HCT116 (cell line): ENCODE measurements around the gene IQGAP3. TPM values are rescaled to one million over a fixed set of nuclear protein-coding genes. Genes with fewer than 3 reads are reported as not detected.
"Not testable (repeated sequence)": the region's sequence is repeated elsewhere in the genome, so short reads cannot be mapped to it uniquely, and the experiment has no call there.

Experiments
- ATAC-seq: fragments of 200-7000 bp; cut with Tn5 transposase; 2 replicates; pipeline ENCODE4 v1.9.1; 2020; ENCODE audit warnings: mild to moderate bottlenecking, moderate library complexity
- BruUV-seq: library from RNA; stranded (reverse); fragments of 400-500 nt; replicated peaks from 2 replicates; lab custom pipeline; 2021; lab: Mats Ljungman, UMichigan
- CTCF ChIA-PET: fragments of 300-600 bp; sonication (Branson Sonifier 250); formaldehyde crosslinking; loops from one replicate; lab custom pipeline; 2021; ENCODE audit warnings: antibody characterized with exemption; lab: Charles Lee
- POLR2A ChIA-PET: fragments of 300-600, 350-600 bp; sonication (Branson Sonifier 250); formaldehyde crosslinking; loops from one replicate; lab custom pipeline; 2021; ENCODE audit warnings: antibody characterized with exemption; lab: Charles Lee
- RAD21 ChIA-PET, 2 experiments: fragments of 300-600 bp; sonication (Branson Sonifier 250); formaldehyde crosslinking; loops; one replicate each; lab custom pipeline; 2023; ENCODE audit warnings: low total read pairs in 2 of 2; ENCODE audit not compliant: uncharacterized antibody in 2 of 2, unreplicated experiment in 2 of 2, low non-redundant PET in 1 of 2; lab: Charles Lee
- DNase-seq: peaks from one replicate; pipeline ENCODE4 v3.0.0-alpha.2; 2010; ENCODE audit warnings: low read depth, low spot score
- H2AFZ ChIP-seq: fragments of 200-600 bp; shearing (Covaris generic), sonication (generic); 2 replicates; pipeline ENCODE4 v1.6.1; 2017; ENCODE audit warnings: low read depth, mixed run types, mixed read lengths, antibody characterized with exemption, low read length; ENCODE audit not compliant: poor library complexity, severe bottlenecking
- H3K27ac ChIP-seq: 2 replicates; pipeline ENCODE4 v1.5.1; 2012; ENCODE audit warnings: low read depth, low read length
- H3K27me3 ChIP-seq: fragments of 200-600 bp; sonication (generic); 2 replicates; pipeline ENCODE4 v1.6.1; 2016; ENCODE audit warnings: mixed run types, low read length, mixed read lengths; ENCODE audit not compliant: insufficient read depth
- H3K36me3 ChIP-seq, 2 experiments: fragments of 200-500 bp in 1 of 2; fragments of 200-600 bp in 1 of 2; sonication (Bioruptor generic) in 1 of 2; sonication (generic) in 1 of 2; 2 replicates each; pipeline versions ENCODE4 v1.5.1 to v1.6.1; 2014 to 2016; ENCODE audit warnings: low read length in 2 of 2, inconsistent platforms in 1 of 2, mixed read lengths in 1 of 2, mixed run types in 1 of 2; ENCODE audit not compliant: insufficient read depth in 2 of 2, control insufficient read depth in 1 of 2
- H3K4me1 ChIP-seq, 2 experiments: fragments of 200-600 bp in 1 of 2; sonication (generic) in 1 of 2; 2 replicates each; pipeline versions ENCODE4 v1.5.1 to v1.6.1; 2012 to 2017; ENCODE audit warnings: low read length in 2 of 2, inconsistent platforms in 1 of 2, mild to moderate bottlenecking in 1 of 2, mixed read lengths in 1 of 2, mixed run types in 1 of 2, moderate library complexity in 1 of 2; ENCODE audit not compliant: insufficient read depth in 2 of 2, control insufficient read depth in 1 of 2
- H3K4me2 ChIP-seq: fragments of 200-600 bp; sonication (generic); 2 replicates; pipeline ENCODE4 v1.6.1; 2017; ENCODE audit warnings: mixed run types, low read length, mixed read lengths
- H3K4me3 ChIP-seq, 2 experiments: fragments of 200-600 bp in 1 of 2; sonication (generic) in 1 of 2; replicated peaks in 1 of 2; 2 replicates each; pipeline ENCODE4 v1.5.1; 2011 to 2016; ENCODE audit warnings: low read length in 2 of 2, control low read depth in 1 of 2, low read depth in 1 of 2, mild to moderate bottlenecking in 1 of 2, mixed read lengths in 1 of 2, mixed run types in 1 of 2
- H3K79me2 ChIP-seq: fragments of 200-600 bp; sonication (generic); 2 replicates; pipeline ENCODE4 v1.6.1; 2017; ENCODE audit warnings: mild to moderate bottlenecking, mixed run types, low read length, moderate library complexity, mixed read lengths; ENCODE audit not compliant: insufficient read depth
- H3K9ac ChIP-seq: fragments of 200-600 bp; sonication (generic); 2 replicates; pipeline ENCODE4 v1.6.1; 2016; ENCODE audit warnings: low read length, mixed read lengths
- H3K9me2 ChIP-seq: fragments of 200-600 bp; sonication (generic), shearing (Covaris generic); 2 replicates; pipeline ENCODE4 v1.6.1; 2017; ENCODE audit warnings: mixed run types, mild to moderate bottlenecking, moderate library complexity; ENCODE audit not compliant: insufficient read depth
- H3K9me3 ChIP-seq, 2 experiments: fragments of 200-500 bp in 1 of 2; fragments of 200-600 bp in 1 of 2; sonication (Bioruptor generic) in 1 of 2; sonication (generic) in 1 of 2; 2 replicates each; pipeline ENCODE4 v1.6.1; 2014 to 2017; ENCODE audit warnings: low read length in 2 of 2, mixed read lengths in 2 of 2, inconsistent platforms in 1 of 2, low read depth in 1 of 2, mild to moderate bottlenecking in 1 of 2, mixed run types in 1 of 2, moderate library complexity in 1 of 2; ENCODE audit not compliant: control insufficient read depth in 1 of 2, insufficient read depth in 1 of 2
- H4K20me1 ChIP-seq: fragments of 200-600 bp; sonication (generic), shearing (Covaris generic); 2 replicates; pipeline ENCODE4 v1.6.1; 2017; ENCODE audit warnings: mixed run types, mild to moderate bottlenecking, moderate library complexity; ENCODE audit not compliant: insufficient read depth
- CEBPB ChIP-seq: IDR thresholded peaks from 2 replicates; pipeline ENCODE4 v1.6.1; 2012; ENCODE audit warnings: low read depth
- CTCF ChIP-seq, 3 experiments: fragments of 200-600 bp in 1 of 3; sonication (generic) in 1 of 3; IDR thresholded peaks in 2 of 3; conservative IDR thresholded peaks in 1 of 3; 2 replicates each; pipeline ENCODE4 v1.5.1; 2012 to 2017; ENCODE audit warnings: low read depth in 2 of 3, low read length in 2 of 3, antibody characterized with exemption in 1 of 3, borderline replicate concordance in 1 of 3, control low read depth in 1 of 3, mild to moderate bottlenecking in 1 of 3, mixed read lengths in 1 of 3, mixed run types in 1 of 3, moderate library complexity in 1 of 3; ENCODE audit not compliant: insufficient read depth in 1 of 3
- ELF1 ChIP-seq: IDR thresholded peaks from 2 replicates; pipeline ENCODE4 v1.6.1; 2012; ENCODE audit warnings: low read depth, borderline replicate concordance
- FOSL1 ChIP-seq: IDR thresholded peaks from 2 replicates; pipeline ENCODE4 v1.6.1; 2012; ENCODE audit warnings: low read depth
- POLR2AphosphoS5 ChIP-seq: IDR thresholded peaks from 2 replicates; pipeline ENCODE4 v1.6.1; 2011; ENCODE audit warnings: mild to moderate bottlenecking, low read depth, low read length, moderate library complexity
- SIN3A ChIP-seq: IDR thresholded peaks from 2 replicates; pipeline ENCODE4 v1.6.1; 2012; ENCODE audit warnings: low read depth
- SP1 ChIP-seq: IDR thresholded peaks from 2 replicates; pipeline ENCODE4 v1.6.1; 2012; ENCODE audit warnings: low read depth
- SRF ChIP-seq: IDR thresholded peaks from 2 replicates; pipeline ENCODE4 v1.6.1; 2012; ENCODE audit warnings: low read depth
- TCF7L2 ChIP-seq: IDR thresholded peaks from 2 replicates; pipeline ENCODE4 v1.7.0; 2011; ENCODE audit warnings: borderline replicate concordance, inconsistent platforms; ENCODE audit not compliant: insufficient read depth, insufficient read length; ENCODE audit errors: extremely low read depth
- YY1 ChIP-seq: IDR thresholded peaks from 2 replicates; pipeline ENCODE4 v1.6.1; 2011; ENCODE audit warnings: low read length, low read depth, moderate library complexity, mild to moderate bottlenecking; ENCODE audit not compliant: insufficient replicate concordance; ENCODE audit errors: extremely low read depth
- ZFX ChIP-seq: fragments of 450-650 bp; IDR thresholded peaks from 2 replicates; pipeline ENCODE4 v1.6.1; 2017
- ZNF274 ChIP-seq: fragments of 200-500 bp; sonication (Bioruptor generic); IDR thresholded peaks from 2 replicates; pipeline ENCODE4 v1.6.1; 2014; ENCODE audit warnings: mild to moderate bottlenecking, low read depth, low read length, inconsistent platforms
- intact Hi-C: fragments of 100-400 bp; cut with micrococcal nuclease; formaldehyde crosslinking; loops from 2 replicates; pipeline ENCODE4 v1.10.0; 2022
- total RNA-seq: library from RNA; stranded (reverse); gene quantifications from one replicate; pipeline ENCODE4 v1.2.1, GENCODE V29; 2021; ENCODE audit not compliant: unreplicated experiment
- TF ChIP-seq, protein P1 (sequence below): IDR thresholded peaks from 2 replicates; pipeline ENCODE4 v1.6.1; 2012; ENCODE audit warnings: low read depth
- TF ChIP-seq, protein P2 (sequence below): IDR thresholded peaks from 2 replicates; pipeline ENCODE4 v1.6.1; 2012

IQGAP3 gene
- total RNA-seq, 1 experiment from 2014 or later, result 38.8 TPM

GRCh38 chr1:156589546-156589945, 17.2 kb upstream of the IQGAP3 start:
- H3K4me2 ChIP-seq, result no peak overlapping the region
- CTCF ChIA-PET, result no interaction called here
- POLR2A ChIA-PET, result interaction anchor here (0.7 kb wide), 1 partner anchor 116 kb away, joined by 4 read pairs; no protein-coding TSS in a partner anchor
- no peaks in the 10 kb centered on the region for H3K27me3 ChIP-seq
- H3K4me1 ChIP-seq, result peaks cover 11 to 37% of the 10 kb centered on the region in 2 experiments; a peak in 3 of 4 replicates
- no peaks in the 10 kb centered on the region for H4K20me1 ChIP-seq
- H3K27ac ChIP-seq, result no peak overlapping the region
- intact Hi-C loops, result no loop called here
- no peak overlapping the region for H3K9ac ChIP-seq
- TF ChIP-seq POLR2AphosphoS5 (no peak), FOSL1 (no peak), SP1 (no peak), TCF7L2 (no peak), ZNF274 (no peak), CEBPB (no peak), ELF1 (no peak), ZFX (no peak), YY1 (no peak), CTCF (IDR thresholded peaks at IDR 0.05 in 2 of 3, conservative IDR thresholded peaks at IDR 0.05 in 1 of 3; ENCODE audit: borderline replicate concordance in 1 of 3, insufficient read depth in 1 of 3, low read depth in 2 of 3, low read length in 2 of 3) (no peak), SRF (no peak), SIN3A (no peak)
- TF ChIP-seq, protein P1, sequence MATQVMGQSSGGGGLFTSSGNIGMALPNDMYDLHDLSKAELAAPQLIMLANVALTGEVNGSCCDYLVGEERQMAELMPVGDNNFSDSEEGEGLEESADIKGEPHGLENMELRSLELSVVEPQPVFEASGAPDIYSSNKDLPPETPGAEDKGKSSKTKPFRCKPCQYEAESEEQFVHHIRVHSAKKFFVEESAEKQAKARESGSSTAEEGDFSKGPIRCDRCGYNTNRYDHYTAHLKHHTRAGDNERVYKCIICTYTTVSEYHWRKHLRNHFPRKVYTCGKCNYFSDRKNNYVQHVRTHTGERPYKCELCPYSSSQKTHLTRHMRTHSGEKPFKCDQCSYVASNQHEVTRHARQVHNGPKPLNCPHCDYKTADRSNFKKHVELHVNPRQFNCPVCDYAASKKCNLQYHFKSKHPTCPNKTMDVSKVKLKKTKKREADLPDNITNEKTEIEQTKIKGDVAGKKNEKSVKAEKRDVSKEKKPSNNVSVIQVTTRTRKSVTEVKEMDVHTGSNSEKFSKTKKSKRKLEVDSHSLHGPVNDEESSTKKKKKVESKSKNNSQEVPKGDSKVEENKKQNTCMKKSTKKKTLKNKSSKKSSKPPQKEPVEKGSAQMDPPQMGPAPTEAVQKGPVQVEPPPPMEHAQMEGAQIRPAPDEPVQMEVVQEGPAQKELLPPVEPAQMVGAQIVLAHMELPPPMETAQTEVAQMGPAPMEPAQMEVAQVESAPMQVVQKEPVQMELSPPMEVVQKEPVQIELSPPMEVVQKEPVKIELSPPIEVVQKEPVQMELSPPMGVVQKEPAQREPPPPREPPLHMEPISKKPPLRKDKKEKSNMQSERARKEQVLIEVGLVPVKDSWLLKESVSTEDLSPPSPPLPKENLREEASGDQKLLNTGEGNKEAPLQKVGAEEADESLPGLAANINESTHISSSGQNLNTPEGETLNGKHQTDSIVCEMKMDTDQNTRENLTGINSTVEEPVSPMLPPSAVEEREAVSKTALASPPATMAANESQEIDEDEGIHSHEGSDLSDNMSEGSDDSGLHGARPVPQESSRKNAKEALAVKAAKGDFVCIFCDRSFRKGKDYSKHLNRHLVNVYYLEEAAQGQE, result no peak
- TF ChIP-seq, protein P2, sequence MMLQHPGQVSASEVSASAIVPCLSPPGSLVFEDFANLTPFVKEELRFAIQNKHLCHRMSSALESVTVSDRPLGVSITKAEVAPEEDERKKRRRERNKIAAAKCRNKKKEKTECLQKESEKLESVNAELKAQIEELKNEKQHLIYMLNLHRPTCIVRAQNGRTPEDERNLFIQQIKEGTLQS, result no peak
- H3K4me3 ChIP-seq, result no peak overlapping the region
- no peaks in the 10 kb centered on the region for H3K9me2 ChIP-seq
- peaks cover 16% of the 10 kb centered on the region; the same call in 1 of the 2 replicates for H3K79me2 ChIP-seq
- no TSS peak for BruUV-seq
- no peak overlapping the region for H2AFZ ChIP-seq
- DNase-seq, result no peak
- H3K9me3 ChIP-seq, result no peaks in the 10 kb centered on the region
- RAD21 ChIA-PET, result no interaction called here
- H3K36me3 ChIP-seq, result peaks cover 8 to 16% of the 10 kb centered on the region in 2 experiments; a peak in 3 of 4 replicates
- no peak for ATAC-seq

GRCh38 chr1:156587927-156588326, 15.6 kb upstream of the IQGAP3 start:
- DNase-seq, H3K36me3 ChIP-seq, H3K4me3 ChIP-seq, H3K27ac ChIP-seq, H3K27me3 ChIP-seq, BruUV-seq, H4K20me1 ChIP-seq, H2AFZ ChIP-seq, ATAC-seq, H3K4me2 ChIP-seq, H3K9ac ChIP-seq, H3K9me2 ChIP-seq, POLR2A ChIA-PET, H3K9me3 ChIP-seq, RAD21 ChIA-PET, intact Hi-C loops, CTCF ChIA-PET: not testable (repeated sequence)
- Histone ChIP-seq H3K4me1 (peaks cover 15 to 46% of the 10 kb centered on the region in 2 experiments), H3K79me2 (peaks cover 12% of the 10 kb centered on the region; the same call in 1 of the 2 replicates)
